DMS53 treated with DMSO at 0.1 percent for 48 hours (cell line): ENCODE results near the gene RAB3GAP2.
"Not testable (repeated sequence)": the region's sequence is repeated elsewhere in the genome, so short reads cannot be mapped to it uniquely, and the experiment has no call there.

ENCODE experiments used
- DNase-seq: peaks from one replicate; lab custom pipeline; 2025; ENCODE audit not compliant: unreplicated experiment; lab: John Stamatoyannopoulos, UW

Gene RAB3GAP2

GRCh38 chr1:220287129-220287528, 14.9 kb upstream of the RAB3GAP2 start:
- DNase-seq = no peak

- DNase-seq = no peak
Measured at GRCh38 chr1:220283625-220284024, 11.4 kb upstream of the RAB3GAP2 start.

- DNase-seq = peak; percentile 87
Measured at GRCh38 chr1:220281159-220281574, 8.9 kb upstream of the RAB3GAP2 start.

GRCh38 chr1:220280249-220280648, 8.0 kb upstream of the RAB3GAP2 start:
- no peak for DNase-seq

- no peak for DNase-seq
Measured at GRCh38 chr1:220278991-220279390, 6.7 kb upstream of the RAB3GAP2 start.

GRCh38 chr1:220275430-220275829, 3.2 kb upstream of the RAB3GAP2 start:
- no peak for DNase-seq

GRCh38 chr1:220274251-220274855, 2.1 kb upstream of the RAB3GAP2 start:
- no peak for DNase-seq

GRCh38 chr1:220272841-220273090, 513 bp upstream of the RAB3GAP2 start:
- DNase-seq = peak; percentile 80

GRCh38 chr1:220271706-220272046, 577 bp downstream of the RAB3GAP2 start:
- DNase-seq = no peak

- no peak for DNase-seq
Measured at GRCh38 chr1:220269036-220269435, 3.2 kb downstream of the RAB3GAP2 start.

- no peak for DNase-seq
Measured at GRCh38 chr1:220267630-220268029, 4.6 kb downstream of the RAB3GAP2 start.

GRCh38 chr1:220260228-220260627, 12.0 kb downstream of the RAB3GAP2 start:
- DNase-seq = not testable (repeated sequence)

- DNase-seq = not testable (repeated sequence)
Measured at GRCh38 chr1:220259756-220260155, 12.5 kb downstream of the RAB3GAP2 start.

GRCh38 chr1:220256194-220256593, 16.1 kb downstream of the RAB3GAP2 start:
- not testable (repeated sequence) for DNase-seq

GRCh38 chr1:220255204-220255603, 17.0 kb downstream of the RAB3GAP2 start:
- no peak for DNase-seq

- DNase-seq = not testable (repeated sequence)
Measured at GRCh38 chr1:220253290-220253689, 19.0 kb downstream of the RAB3GAP2 start.

- no peak for DNase-seq
Measured at GRCh38 chr1:220251272-220251671, 21.0 kb downstream of the RAB3GAP2 start.

GRCh38 chr1:220250681-220251080, 21.6 kb downstream of the RAB3GAP2 start:
- DNase-seq = no peak

- DNase-seq = no peak
Measured at GRCh38 chr1:220249522-220249921, 22.7 kb downstream of the RAB3GAP2 start.

- DNase-seq = not testable (repeated sequence)
Measured at GRCh38 chr1:220248715-220249265, 23.5 kb downstream of the RAB3GAP2 start.

GRCh38 chr1:220245900-220246299, 26.4 kb downstream of the RAB3GAP2 start:
- DNase-seq = not testable (repeated sequence)

- DNase-seq = no peak
Measured at GRCh38 chr1:220243947-220244346, 28.3 kb downstream of the RAB3GAP2 start.

GRCh38 chr1:220241072-220241663, 31.1 kb downstream of the RAB3GAP2 start:
- no peak for DNase-seq
